D721Med (cell line): ENCODE results near the gene KCNT1.

Experiments
- DNase-seq: peaks from one replicate; pipeline ENCODE4 v3.0.0; 2011; ENCODE audit warnings: low spot score; ENCODE audit not compliant: insufficient read length
- FAIRE-seq: peaks from 2 replicates; lab custom pipeline; 2011; peaks lifted over from hg19 to GRCh38; lab: Jason Lieb, UNC
- CTCF ChIP-seq: IDR thresholded peaks from 2 replicates; pipeline ENCODE4 v1.5.1; 2012; ENCODE audit warnings: mild to moderate bottlenecking, control low read depth; ENCODE audit not compliant: insufficient read depth; ENCODE audit errors: missing control alignments

KCNT1 gene

GRCh38 chr9:135772702-135773493 lies 70.9 kb downstream of the KCNT1 start:
- no peak for TF ChIP-seq CTCF
- FAIRE-seq (no peak), DNase-seq (no peak)

GRCh38 chr9:135773530-135774238 lies 71.7 kb downstream of the KCNT1 start:
- no peak for TF ChIP-seq CTCF
- FAIRE-seq (no peak), DNase-seq (no peak)

- FAIRE-seq (no peak), DNase-seq (no peak)
- no peak for TF ChIP-seq CTCF
Observed at GRCh38 chr9:135774239-135774747, 72.3 kb downstream of the KCNT1 start.

GRCh38 chr9:135774794-135775525 lies 73.0 kb downstream of the KCNT1 start:
- FAIRE-seq (no peak), DNase-seq (no peak)
- no peak for TF ChIP-seq CTCF

- DNase-seq (no peak), FAIRE-seq (no peak)
- no peak for TF ChIP-seq CTCF
Observed at GRCh38 chr9:135775911-135776310, 73.9 kb downstream of the KCNT1 start.

GRCh38 chr9:135776893-135777622 lies 75.1 kb downstream of the KCNT1 start:
- no peak for FAIRE-seq
- TF ChIP-seq CTCF, result no peak
- no peak for DNase-seq
